ENCODE data around the gene PRODH2.

The PRODH2 gene

GRCh38 chr19:35756377-35757230 lies 56.0 kb downstream of the PRODH2 start, which contains the start of gene HSPB6:
Gene HSPB6 (minus strand): TSS chr19:35757029. CDS start chr19:35757008, 21 bp downstream.
- TF ChIP-seq L3MBTL2 (conservative IDR thresholded peaks at IDR 0.05) (no peak), ARNT (IDR thresholded peaks at IDR 0.05) (no peak), LEF1 (IDR thresholded peaks at IDR 0.05; ENCODE audit: borderline replicate concordance) (no peak), SP1 (IDR thresholded peaks at IDR 0.05) (no peak), NFRKB (IDR thresholded peaks at IDR 0.05) (no peak), FOXA1 (IDR thresholded peaks at IDR 0.05) (no peak), BHLHE40 (IDR thresholded peaks at IDR 0.05; ENCODE audit: borderline replicate concordance) (no peak), SUZ12 (IDR thresholded peaks at IDR 0.05) (no peak), ZNF384 (IDR thresholded peaks at IDR 0.05) (no peak), ELF4 (IDR thresholded peaks at IDR 0.05) (no peak), FOXK2 (IDR thresholded peaks at IDR 0.05) (no peak), CTBP1 (IDR thresholded peaks at IDR 0.05; ENCODE audit: borderline replicate concordance) (no peak), TARDBP (IDR thresholded peaks at IDR 0.05) (no peak), HDGF (IDR thresholded peaks at IDR 0.05; ENCODE audit: borderline replicate concordance) (no peak), FOXM1 (IDR thresholded peaks at IDR 0.05; ENCODE audit: borderline replicate concordance) (no peak)
- ChIA-PET CTCF (interaction anchor here (1.0 kb wide), 1 partner anchor 16 kb away, joined by 3 read pairs; no protein-coding TSS in a partner anchor), POLR2A (interaction anchor here (1.3 to 2.5 kb wide), 5 partner anchors 9 to 54 kb away, joined by 3 to 33 read pairs (median 8); partner anchors contain the start of genes LIN37, PSENEN and U2AF1L4)
- no peak for DNase-seq (ENCODE audit: extremely low spot score)

DNA sequence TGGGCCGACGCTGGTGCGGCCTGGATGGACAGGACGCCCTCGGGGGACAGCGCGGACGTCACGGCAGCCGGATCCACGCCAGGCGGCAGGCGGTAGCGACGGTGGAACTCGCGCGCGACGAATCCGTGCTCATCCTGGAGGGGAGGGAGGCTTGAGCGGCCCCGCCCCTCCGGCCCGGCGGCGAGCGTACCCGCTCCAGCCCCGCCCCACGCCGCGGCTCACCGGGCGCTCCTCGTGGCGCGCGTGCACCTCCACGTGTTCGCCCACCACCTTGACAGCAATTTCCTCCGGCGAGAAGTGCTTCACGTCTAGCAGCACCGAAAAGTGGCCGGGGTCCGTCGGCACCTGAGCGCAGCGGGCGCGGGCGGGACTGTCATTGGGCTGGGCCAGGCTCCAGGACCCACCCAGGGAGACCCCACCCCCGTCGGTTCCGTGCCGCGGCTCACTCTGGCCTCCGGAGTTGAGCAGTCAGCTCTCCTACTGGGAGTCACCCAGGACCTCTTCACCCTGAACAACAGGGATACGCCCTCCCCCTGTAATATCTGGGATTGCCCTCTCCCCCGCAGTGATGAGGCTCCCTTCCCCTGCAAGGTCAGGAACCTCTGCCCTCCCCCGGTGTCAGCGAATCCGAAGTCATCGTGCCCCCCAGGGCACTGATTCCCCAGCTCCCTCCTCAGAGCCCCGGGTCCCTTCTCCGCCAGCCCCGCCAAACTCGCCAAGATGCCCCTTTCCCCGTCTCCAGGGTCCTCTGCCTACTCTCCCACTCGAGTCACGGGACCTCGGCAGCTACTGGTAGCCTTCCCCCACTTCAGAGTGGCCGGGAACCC lies 56.9 kb downstream of the PRODH2 start:
- POLR2A ChIA-PET, result interaction anchor here (2.5 kb wide), 1 partner anchor 11 kb away, joined by 18 read pairs; the partner anchor contains the start of genes PSENEN and U2AF1L4
- no peak for DNase-seq (ENCODE audit: extremely low spot score)
- CTCF ChIA-PET, result no interaction called here
- no peak for TF ChIP-seq ELF4 (IDR thresholded peaks at IDR 0.05)
- TF ChIP-seq, protein P1, sequence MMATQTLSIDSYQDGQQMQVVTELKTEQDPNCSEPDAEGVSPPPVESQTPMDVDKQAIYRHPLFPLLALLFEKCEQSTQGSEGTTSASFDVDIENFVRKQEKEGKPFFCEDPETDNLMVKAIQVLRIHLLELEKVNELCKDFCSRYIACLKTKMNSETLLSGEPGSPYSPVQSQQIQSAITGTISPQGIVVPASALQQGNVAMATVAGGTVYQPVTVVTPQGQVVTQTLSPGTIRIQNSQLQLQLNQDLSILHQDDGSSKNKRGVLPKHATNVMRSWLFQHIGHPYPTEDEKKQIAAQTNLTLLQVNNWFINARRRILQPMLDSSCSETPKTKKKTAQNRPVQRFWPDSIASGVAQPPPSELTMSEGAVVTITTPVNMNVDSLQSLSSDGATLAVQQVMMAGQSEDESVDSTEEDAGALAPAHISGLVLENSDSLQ (IDR thresholded peaks at IDR 0.05), result no peak
- TF ChIP-seq BHLHE40 (IDR thresholded peaks at IDR 0.05; ENCODE audit: borderline replicate concordance), result no peak
- TF ChIP-seq SP1 (IDR thresholded peaks at IDR 0.05), result no peak
- no peak for TF ChIP-seq ARNT (IDR thresholded peaks at IDR 0.05)
- no peak for TF ChIP-seq FOXA1 (IDR thresholded peaks at IDR 0.05)
- TF ChIP-seq CTBP1 (IDR thresholded peaks at IDR 0.05; ENCODE audit: borderline replicate concordance), result no peak
- TF ChIP-seq L3MBTL2 (conservative IDR thresholded peaks at IDR 0.05), result no peak

- ChIA-PET CTCF (no interaction called here), POLR2A (no interaction called here)
- TF ChIP-seq FOXA1 (IDR thresholded peaks at IDR 0.05) (no peak), FOXK2 (IDR thresholded peaks at IDR 0.05) (no peak)
- no peak for DNase-seq (ENCODE audit: extremely low spot score)
These were observed 57.5 kb downstream of the PRODH2 start for GRCh38 chr19:35755131-35755549.

- ChIA-PET POLR2A (no interaction called here), CTCF (no interaction called here)
- TF ChIP-seq NFRKB (IDR thresholded peaks at IDR 0.05) (no peak), TARDBP (IDR thresholded peaks at IDR 0.05) (no peak)
- no peak for DNase-seq (ENCODE audit: extremely low spot score)
These were observed 58.1 kb downstream of the PRODH2 start for GRCh38 chr19:35754370-35755130.

- DNase-seq (ENCODE audit: extremely low spot score), result no peak
- ChIA-PET POLR2A (no interaction called here), CTCF (no interaction called here)
- TF ChIP-seq BHLHE40 (IDR thresholded peaks at IDR 0.05; ENCODE audit: borderline replicate concordance), result no peak
- TF ChIP-seq TARDBP (IDR thresholded peaks at IDR 0.05), result no peak
- TF ChIP-seq SP1 (IDR thresholded peaks at IDR 0.05), result no peak
- TF ChIP-seq ZNF384 (IDR thresholded peaks at IDR 0.05), result no peak
- TF ChIP-seq FOXA1 (IDR thresholded peaks at IDR 0.05), result no peak
- TF ChIP-seq LEF1 (IDR thresholded peaks at IDR 0.05; ENCODE audit: borderline replicate concordance), result no peak
- TF ChIP-seq FOXM1 (IDR thresholded peaks at IDR 0.05; ENCODE audit: borderline replicate concordance), result no peak
- TF ChIP-seq, protein P1 (IDR thresholded peaks at IDR 0.05), result no peak
These were observed 58.8 kb downstream of the PRODH2 start for GRCh38 chr19:35753634-35754369.

DNA sequence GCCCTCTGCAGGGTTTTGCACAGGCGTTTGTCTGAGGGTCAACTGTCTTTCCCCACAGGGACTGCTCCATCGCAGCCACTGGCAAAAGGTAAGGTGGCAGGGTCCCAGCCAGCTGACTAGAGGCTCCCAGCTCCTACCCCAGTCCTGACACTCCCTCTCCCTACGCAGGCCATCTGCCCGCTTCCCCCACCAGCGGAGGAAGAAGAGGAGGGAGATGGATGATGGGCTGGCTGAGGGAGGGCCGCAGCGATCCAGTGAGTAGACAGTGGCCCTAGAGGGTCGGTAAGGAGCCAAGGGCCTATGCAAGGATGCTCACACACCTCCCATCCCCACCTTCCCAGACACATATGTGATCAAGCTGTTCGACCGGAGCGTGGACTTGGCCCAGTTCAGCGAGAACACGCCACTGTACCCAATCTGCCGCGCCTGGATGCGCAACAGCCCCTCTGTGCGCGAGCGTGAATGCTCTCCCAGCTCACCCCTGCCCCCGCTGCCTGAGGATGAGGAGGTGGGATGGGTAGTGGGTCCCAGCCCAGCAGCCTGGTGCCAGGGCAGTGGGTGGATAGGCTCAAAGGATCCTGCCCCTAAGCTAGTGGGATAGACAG lies 59.8 kb downstream of the PRODH2 start:
- no peak for DNase-seq (ENCODE audit: extremely low spot score)
- no peak for TF ChIP-seq FOXM1 (IDR thresholded peaks at IDR 0.05; ENCODE audit: borderline replicate concordance)
- POLR2A ChIA-PET, result no interaction called here
- CTCF ChIA-PET, result no interaction called here
